Nephron (organoid): ENCODE results near the gene SARM1.

Source experiments
- H3K27ac Mint-ChIP-seq, 3 experiments: 2 replicates each; pipeline ENCODE4 v1.8.0; 2020; ENCODE audit warnings: mixed read lengths in 3 of 3, mild to moderate bottlenecking in 2 of 3, moderate library complexity in 1 of 3
- H3K27me3 Mint-ChIP-seq: 2 replicates; pipeline ENCODE4 v1.8.0; 2021; ENCODE audit warnings: low read depth, mild to moderate bottlenecking, moderate library complexity, mixed read lengths
- H3K36me3 Mint-ChIP-seq: 2 replicates; pipeline ENCODE4 v1.8.0; 2020; ENCODE audit warnings: low read depth, mixed read lengths
- H3K4me1 Mint-ChIP-seq: 2 replicates; pipeline ENCODE4 v1.8.0; 2020; ENCODE audit warnings: mixed read lengths
- H3K4me3 Mint-ChIP-seq, 3 experiments: 2 replicates each; pipeline ENCODE4 v1.8.0; 2020; ENCODE audit warnings: mild to moderate bottlenecking in 3 of 3, mixed read lengths in 3 of 3, moderate library complexity in 2 of 3
- H3K9me3 Mint-ChIP-seq: 2 replicates; pipeline ENCODE4 v1.8.0; 2020; ENCODE audit warnings: mixed read lengths
- TF ChIP-seq, protein P1 (sequence below), 3 experiments: fragments of 200-600 bp; sonication (generic); IDR thresholded peaks; one replicate each; pipeline ENCODE4 v1.5.0; 2021; ENCODE audit warnings: antibody characterized with exemption in 3 of 3; ENCODE audit not compliant: unreplicated experiment in 3 of 3

SARM1 gene

DNA sequence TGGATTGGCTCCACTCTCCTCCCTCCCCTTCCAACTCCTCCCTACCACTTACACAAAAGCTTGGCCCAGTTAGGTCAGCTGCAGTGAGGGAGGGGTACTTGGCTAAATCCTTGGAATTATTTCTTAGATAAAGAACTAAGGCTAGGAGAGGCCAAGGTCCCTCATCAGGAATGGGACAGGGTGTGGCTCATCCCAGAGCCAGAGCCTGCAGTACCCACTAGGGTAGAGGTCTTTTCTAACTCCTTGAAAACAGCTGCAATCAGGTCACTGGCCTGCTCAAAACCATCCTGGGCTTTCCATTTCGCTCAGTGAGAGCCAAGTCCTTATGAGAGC, 36.4 kb downstream of the SARM1 start:
- H3K4me1 Mint-ChIP-seq: peaks cover 5% of the 10 kb centered on the region
- peaks cover 4% of the 10 kb centered on the region for H3K36me3 Mint-ChIP-seq
- peak overlapping the region; percentile 46 to 70 (median 50) for H3K4me3 Mint-ChIP-seq
- TF ChIP-seq, protein P1, sequence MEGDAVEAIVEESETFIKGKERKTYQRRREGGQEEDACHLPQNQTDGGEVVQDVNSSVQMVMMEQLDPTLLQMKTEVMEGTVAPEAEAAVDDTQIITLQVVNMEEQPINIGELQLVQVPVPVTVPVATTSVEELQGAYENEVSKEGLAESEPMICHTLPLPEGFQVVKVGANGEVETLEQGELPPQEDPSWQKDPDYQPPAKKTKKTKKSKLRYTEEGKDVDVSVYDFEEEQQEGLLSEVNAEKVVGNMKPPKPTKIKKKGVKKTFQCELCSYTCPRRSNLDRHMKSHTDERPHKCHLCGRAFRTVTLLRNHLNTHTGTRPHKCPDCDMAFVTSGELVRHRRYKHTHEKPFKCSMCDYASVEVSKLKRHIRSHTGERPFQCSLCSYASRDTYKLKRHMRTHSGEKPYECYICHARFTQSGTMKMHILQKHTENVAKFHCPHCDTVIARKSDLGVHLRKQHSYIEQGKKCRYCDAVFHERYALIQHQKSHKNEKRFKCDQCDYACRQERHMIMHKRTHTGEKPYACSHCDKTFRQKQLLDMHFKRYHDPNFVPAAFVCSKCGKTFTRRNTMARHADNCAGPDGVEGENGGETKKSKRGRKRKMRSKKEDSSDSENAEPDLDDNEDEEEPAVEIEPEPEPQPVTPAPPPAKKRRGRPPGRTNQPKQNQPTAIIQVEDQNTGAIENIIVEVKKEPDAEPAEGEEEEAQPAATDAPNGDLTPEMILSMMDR (IDR thresholded peaks at IDR 0.05; ENCODE audit: unreplicated experiment in 3 of 3): no peak
- peaks cover 16% of the 10 kb centered on the region for H3K27me3 Mint-ChIP-seq
- peak overlapping the region in 1 of 3 experiments; percentile 16 for H3K27ac Mint-ChIP-seq
- H3K9me3 Mint-ChIP-seq: no peaks in the 10 kb centered on the region

DNA sequence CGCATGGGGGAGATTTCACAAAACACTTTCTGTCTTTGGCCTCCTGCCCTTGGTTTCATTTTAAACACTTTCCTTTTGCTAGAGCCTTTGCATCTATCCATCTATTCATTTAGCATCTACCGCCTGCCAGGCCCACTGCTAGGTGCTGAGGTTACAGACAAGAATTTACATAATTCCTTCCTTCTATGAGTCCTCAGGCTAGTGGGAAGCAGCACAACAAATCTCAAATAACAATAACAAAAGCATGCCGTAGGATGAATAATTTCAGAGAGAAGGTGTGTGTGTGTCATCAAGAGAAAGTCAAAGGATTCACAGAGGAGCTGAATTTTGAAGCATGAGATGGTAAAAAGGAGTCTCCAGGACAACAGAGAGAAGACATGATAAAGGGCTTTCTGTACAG, 40.6 kb downstream of the SARM1 start:
- no peaks in the 10 kb centered on the region for H3K9me3 Mint-ChIP-seq
- TF ChIP-seq, protein P1 (IDR thresholded peaks at IDR 0.05; ENCODE audit: unreplicated experiment in 3 of 3): no peak
- peaks cover 35% of the 10 kb centered on the region for H3K27me3 Mint-ChIP-seq
- H3K4me1 Mint-ChIP-seq: no peaks in the 10 kb centered on the region
- H3K4me3 Mint-ChIP-seq: no peak overlapping the region
- no peaks in the 10 kb centered on the region for H3K36me3 Mint-ChIP-seq
- no peak overlapping the region for H3K27ac Mint-ChIP-seq

DNA sequence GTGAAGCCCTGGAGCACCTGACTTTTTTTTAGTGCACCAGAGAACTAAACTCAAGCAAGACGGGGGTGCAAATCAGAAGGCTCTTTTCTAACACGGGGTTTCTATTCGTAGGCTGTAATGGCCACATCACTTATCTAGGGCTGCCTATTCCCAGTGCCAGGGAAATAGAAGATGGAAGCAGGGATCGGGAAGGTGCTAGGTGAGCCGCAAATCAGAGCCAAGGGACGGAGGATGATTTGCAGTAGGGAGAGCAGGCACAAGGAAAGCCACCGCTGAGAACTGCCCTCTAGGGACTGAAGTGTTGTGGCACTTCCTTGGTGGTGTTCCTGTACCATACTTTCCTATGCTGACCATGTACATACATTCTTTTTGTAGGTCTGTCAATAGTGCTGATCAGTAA, 42.3 kb downstream of the SARM1 start:
- Mint-ChIP-seq H3K4me1 (no peaks in the 10 kb centered on the region), H3K27me3 (peaks cover 35% of the 10 kb centered on the region), H3K36me3 (no peaks in the 10 kb centered on the region), H3K4me3 (no peak overlapping the region), H3K27ac (no peak overlapping the region), H3K9me3 (no peaks in the 10 kb centered on the region)
- TF ChIP-seq, protein P1 (IDR thresholded peaks at IDR 0.05; ENCODE audit: unreplicated experiment in 3 of 3): no peak

DNA sequence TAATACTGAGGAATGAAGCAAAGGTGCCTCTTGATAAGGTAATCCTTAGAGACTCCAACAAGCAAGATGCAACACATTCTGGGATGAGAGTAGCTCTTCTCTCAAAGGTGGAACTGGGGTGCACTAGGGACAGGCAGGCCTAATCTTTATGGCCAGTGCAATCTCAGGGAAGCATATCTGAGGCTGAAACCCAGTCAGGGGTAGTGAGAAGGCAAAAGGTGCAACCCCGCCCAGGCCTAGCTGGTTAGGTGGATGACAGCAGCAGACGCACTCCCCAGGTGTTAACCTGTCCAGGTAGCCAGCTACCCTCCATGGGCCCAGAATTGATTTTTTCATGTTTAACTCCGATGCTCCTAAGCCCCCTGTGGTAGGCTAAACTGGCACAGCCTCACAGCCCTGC, 44.4 kb downstream of the SARM1 start:
- Mint-ChIP-seq H3K4me1 (no peaks in the 10 kb centered on the region), H3K4me3 (no peak overlapping the region), H3K27ac (no peak overlapping the region), H3K27me3 (peaks cover 27% of the 10 kb centered on the region), H3K9me3 (no peaks in the 10 kb centered on the region), H3K36me3 (no peaks in the 10 kb centered on the region)
- TF ChIP-seq, protein P1 (IDR thresholded peaks at IDR 0.05; ENCODE audit: unreplicated experiment in 3 of 3): no peak

DNA sequence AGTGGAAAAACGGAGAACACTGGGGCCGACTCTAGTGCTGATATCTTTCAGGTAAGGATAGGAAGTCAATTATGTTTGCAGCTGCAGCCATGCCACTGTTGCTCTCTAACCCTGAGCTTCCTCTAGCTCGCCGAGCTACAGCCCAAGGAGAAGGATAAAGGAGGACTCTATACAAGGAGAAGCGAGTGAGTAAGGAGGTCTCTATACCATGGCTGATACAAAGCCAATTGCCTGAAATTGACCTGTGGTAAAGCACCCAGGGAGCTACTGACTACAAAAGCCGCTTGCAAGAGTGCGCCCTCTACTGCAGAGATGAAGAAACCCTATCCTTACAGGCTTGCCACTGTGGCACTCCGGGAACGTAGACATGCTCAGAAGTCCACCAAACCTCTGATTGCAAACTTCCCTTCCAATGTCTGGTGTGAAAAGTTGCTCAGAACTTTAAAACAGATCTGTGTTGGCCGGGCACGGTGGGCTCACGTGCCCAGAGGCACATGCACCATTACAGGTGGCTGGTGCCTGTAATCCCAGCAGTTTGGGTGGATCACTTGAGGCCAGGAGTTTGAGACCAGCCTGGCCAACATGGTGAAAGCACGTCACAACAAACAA, 45.3 kb downstream of the SARM1 start:
- H3K27ac Mint-ChIP-seq: no peak overlapping the region
- H3K27me3 Mint-ChIP-seq: peaks cover 24% of the 10 kb centered on the region
- no peaks in the 10 kb centered on the region for H3K4me1 Mint-ChIP-seq
- no peak overlapping the region for H3K4me3 Mint-ChIP-seq
- TF ChIP-seq, protein P1 (IDR thresholded peaks at IDR 0.05; ENCODE audit: unreplicated experiment in 3 of 3): peak; percentile 40 to 60 (median 42)
- H3K9me3 Mint-ChIP-seq: no peaks in the 10 kb centered on the region
- H3K36me3 Mint-ChIP-seq: no peaks in the 10 kb centered on the region

DNA sequence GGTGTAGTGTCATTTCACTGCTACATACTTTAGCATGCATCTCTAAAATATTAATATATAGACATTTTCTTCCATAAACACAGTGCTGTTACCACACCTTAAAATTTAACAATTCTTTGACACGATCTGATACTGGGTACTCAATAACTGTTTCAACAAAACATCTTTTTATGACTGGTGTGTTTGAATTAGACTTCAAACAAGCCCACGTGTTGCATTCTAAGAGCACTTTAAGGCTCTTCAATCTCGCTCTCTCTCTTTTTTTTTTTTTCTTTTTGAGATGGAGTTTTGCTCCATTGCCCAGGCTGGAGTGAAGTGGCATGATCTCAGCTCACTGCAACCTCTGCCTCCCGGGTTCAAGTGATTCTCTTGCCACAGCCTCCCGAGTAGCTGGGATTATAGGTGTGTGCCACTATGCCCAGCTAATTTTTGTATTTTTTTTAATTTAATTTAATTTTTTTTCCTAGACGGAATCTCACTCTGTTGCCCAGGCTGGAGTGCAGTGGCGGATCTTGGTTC, 50.4 kb downstream of the SARM1 start:
- no peaks in the 10 kb centered on the region for H3K4me1 Mint-ChIP-seq
- no peak overlapping the region for H3K27ac Mint-ChIP-seq
- no peaks in the 10 kb centered on the region for H3K9me3 Mint-ChIP-seq
- H3K36me3 Mint-ChIP-seq: no peaks in the 10 kb centered on the region
- no peak overlapping the region for H3K4me3 Mint-ChIP-seq
- TF ChIP-seq, protein P1 (IDR thresholded peaks at IDR 0.05; ENCODE audit: unreplicated experiment in 3 of 3): no peak
- H3K27me3 Mint-ChIP-seq: peaks cover 8% of the 10 kb centered on the region
